Panc1 (cell line): ENCODE measurements around the gene EYS.

Experiments
- CTCF ChIP-seq: fragments of 450-650 bp; IDR thresholded peaks from 2 replicates; pipeline ENCODE4 v1.5.1; 2017; ENCODE audit warnings: mild to moderate bottlenecking
- POLR2AphosphoS5 ChIP-seq: IDR thresholded peaks from 2 replicates; pipeline ENCODE4 v1.6.1; 2012; ENCODE audit warnings: mild to moderate bottlenecking, low read depth, low read length, moderate library complexity
- REST ChIP-seq, 2 experiments: IDR thresholded peaks; 2 replicates each; pipeline ENCODE4 v1.6.1; 2011 to 2012; ENCODE audit warnings: low read depth in 2 of 2, control low read depth in 1 of 2, low read length in 1 of 2, mild to moderate bottlenecking in 1 of 2, moderate library complexity in 1 of 2; ENCODE audit not compliant: insufficient read depth in 1 of 2

DNA sequence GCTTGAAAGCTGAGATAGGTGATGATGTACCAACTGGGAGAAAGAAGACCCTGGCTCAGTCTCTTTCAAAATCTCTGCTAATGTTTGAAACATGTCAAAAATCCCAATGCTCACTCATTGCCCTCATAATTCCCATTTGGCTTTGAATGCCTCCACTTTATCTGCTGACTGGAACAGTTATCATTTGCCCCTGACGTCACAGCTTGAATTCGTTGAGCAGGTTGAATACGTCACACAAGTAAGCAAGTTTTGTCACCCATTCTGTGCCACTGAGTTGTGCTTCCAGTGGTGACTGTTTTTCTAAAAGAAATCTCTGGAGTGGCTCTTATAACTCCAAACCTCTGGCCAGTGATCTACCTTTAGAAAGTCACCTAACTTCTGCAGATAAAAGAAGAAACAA, 991.4 kb downstream of the EYS start:
- TF ChIP-seq POLR2AphosphoS5: no peak
- no peak for TF ChIP-seq CTCF
- no peak for TF ChIP-seq REST (IDR thresholded peaks at IDR 0.05; ENCODE audit: insufficient read depth in 1 of 2, low read depth in 2 of 2, low read length in 1 of 2)
